H1 (cell line): Measurements from ENCODE around the gene CMSS1. TPM values are rescaled to one million over a fixed set of nuclear protein-coding genes. Genes with fewer than 3 reads are reported as not detected.

ENCODE experiments used
- KDM1A ChIP-seq: fragments of 200-600, 300-600 bp; sonication (generic); IDR thresholded peaks from 2 replicates; pipeline ENCODE4 v1.7.1; 2016; ENCODE audit warnings: mild to moderate bottlenecking, low read length, borderline replicate concordance
- POU5F1 ChIP-seq: IDR thresholded peaks from 2 replicates; pipeline ENCODE4 v1.6.1; 2011; ENCODE audit warnings: low read depth, mild to moderate bottlenecking, low read length, moderate library complexity
- SIX5 ChIP-seq: IDR thresholded peaks from 2 replicates; pipeline ENCODE4 v1.6.1; 2011; ENCODE audit warnings: mild to moderate bottlenecking, low read depth, low read length
- polyA plus RNA-seq, 7 experiments: library from polyadenylated mRNA; depleted of rRNA in 3 of 7; stranded (reverse) in 5 of 7; unstranded in 2 of 7; fragments of >200 nt in 5 of 7; fragments of 200-250 nt in 2 of 7; gene quantifications; 1 replicate in 5 of 7; 2 replicates in 1 of 7; 4 replicates in 1 of 7; pipeline versions ENCODE4 v1.2.1 to v1.2.3, GENCODE V29; 2011 to 2013; ENCODE audit warnings: missing spikeins in 2 of 7, mixed read lengths in 2 of 7
- total RNA-seq: library from RNA; stranded (reverse); fragmentation: NEBNext Ultra II Directional; extraction: Animal tissue kit (Norgen Biotek cat#: 25700); gene quantifications from 2 replicates; pipeline ENCODE4 v1.2.1, GENCODE V29; 2021
- TF ChIP-seq, protein P1 (sequence below): IDR thresholded peaks from 2 replicates; pipeline ENCODE4 v1.6.1; 2012; ENCODE audit warnings: inconsistent platforms

The CMSS1 gene
- total and polyA plus RNA-seq, 2 of the 8 experiments (the other 6 are each of a cell fraction or from before 2014, with no cell fraction given), result 15.2 to 75.1 TPM

DNA sequence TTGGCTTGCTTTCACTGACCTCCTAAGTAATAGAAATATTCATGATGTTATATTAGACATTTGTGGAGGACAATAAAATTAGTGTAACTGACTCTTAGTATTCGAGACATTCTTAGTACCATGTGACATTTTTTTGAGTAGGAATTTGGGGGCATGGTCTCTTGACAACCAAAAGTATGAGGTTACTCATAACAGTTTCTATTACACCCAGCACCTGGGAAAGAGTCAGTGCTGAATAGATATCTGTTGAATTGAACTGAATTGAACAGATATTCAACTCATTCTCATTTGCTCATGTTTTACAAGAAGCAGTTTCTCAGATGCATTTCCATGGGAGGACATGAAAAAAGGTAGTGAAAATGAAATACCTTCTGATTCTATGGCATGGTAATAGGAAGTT, 84.4 kb downstream of the CMSS1 start (continued):
- TF ChIP-seq KDM1A (no peak), POU5F1 (no peak), SIX5 (no peak)
- TF ChIP-seq, protein P1, sequence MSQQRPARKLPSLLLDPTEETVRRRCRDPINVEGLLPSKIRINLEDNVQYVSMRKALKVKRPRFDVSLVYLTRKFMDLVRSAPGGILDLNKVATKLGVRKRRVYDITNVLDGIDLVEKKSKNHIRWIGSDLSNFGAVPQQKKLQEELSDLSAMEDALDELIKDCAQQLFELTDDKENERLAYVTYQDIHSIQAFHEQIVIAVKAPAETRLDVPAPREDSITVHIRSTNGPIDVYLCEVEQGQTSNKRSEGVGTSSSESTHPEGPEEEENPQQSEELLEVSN, result no peak
- TF ChIP-seq, all 59 proteins: peak for 0
